GOT3 (cell line): ENCODE measurements around the gene BAIAP3.

ENCODE experiments used
- DNase-seq: peaks from one replicate; lab custom pipeline; 2025; ENCODE audit warnings: mixed read lengths; lab: John Stamatoyannopoulos, UW

Gene BAIAP3

DNA sequence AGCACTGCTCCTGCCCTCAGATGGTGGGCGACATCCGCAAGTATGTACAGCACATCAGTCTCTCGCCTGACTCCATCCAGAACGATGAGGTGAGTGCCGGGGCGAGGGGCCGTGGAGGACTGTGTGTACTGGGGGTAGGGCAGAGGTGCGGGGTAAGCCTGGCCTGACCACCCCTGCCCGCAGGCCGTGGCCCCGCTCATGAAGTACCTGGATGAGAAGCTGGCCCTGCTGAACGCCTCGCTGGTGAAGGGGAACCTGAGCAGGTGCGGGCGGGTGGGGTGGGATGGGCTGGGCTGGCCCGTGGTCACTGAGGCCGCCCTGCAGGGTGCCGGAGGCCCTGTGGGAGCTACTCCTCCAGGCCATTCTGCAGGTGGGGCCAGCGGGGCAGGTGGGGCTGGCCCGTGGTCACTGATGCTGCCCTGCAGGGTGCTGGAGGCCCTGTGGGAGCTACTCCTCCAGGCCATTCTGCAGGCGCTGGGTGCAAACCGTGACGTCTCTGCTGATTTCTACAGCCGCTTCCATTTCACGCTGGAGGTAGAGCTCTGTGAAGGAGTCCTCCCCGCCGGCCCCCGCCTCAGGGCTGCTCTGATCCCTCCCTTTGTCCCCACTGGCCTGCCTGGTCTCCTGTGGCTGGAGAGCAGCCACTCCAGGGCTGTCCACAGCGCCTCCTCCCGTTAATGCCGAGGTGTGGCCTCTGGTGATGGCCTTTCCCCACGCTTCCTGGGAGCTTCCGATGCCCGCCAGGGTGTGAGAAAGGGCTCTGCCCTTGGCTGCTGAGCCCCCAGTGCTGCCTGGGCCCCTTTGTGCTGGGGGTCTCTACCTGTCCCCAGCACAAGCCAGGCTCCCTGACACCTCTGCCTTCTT lies 13.2 kb downstream of the BAIAP3 start:
- no peak for DNase-seq

DNA sequence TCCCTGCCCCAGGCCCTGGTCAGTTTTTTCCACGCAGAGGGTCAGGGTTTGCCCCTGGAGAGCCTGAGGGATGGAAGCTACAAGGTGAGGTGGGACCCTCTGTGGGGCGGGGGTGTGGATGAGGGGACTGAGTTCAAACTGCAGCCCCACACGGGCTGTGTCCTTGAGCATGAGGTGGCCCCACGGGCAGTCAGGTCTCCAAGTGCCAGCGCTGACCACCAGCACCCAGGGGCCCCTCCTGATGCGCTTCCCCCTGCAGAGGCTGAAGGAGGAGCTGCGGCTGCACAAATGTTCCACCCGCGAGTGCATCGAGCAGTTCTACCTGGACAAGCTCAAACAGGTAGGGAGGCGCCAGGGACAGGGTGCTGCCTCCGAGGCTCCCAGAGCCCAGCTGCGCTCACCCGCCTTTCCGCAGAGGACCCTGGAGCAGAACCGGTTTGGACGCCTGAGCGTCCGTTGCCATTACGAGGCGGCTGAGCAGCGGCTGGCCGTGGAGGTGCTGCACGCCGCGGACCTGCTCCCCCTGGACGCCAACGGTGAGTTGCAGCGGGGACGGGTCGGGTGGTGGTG lies 13.9 kb downstream of the BAIAP3 start:
- no peak for DNase-seq

DNA sequence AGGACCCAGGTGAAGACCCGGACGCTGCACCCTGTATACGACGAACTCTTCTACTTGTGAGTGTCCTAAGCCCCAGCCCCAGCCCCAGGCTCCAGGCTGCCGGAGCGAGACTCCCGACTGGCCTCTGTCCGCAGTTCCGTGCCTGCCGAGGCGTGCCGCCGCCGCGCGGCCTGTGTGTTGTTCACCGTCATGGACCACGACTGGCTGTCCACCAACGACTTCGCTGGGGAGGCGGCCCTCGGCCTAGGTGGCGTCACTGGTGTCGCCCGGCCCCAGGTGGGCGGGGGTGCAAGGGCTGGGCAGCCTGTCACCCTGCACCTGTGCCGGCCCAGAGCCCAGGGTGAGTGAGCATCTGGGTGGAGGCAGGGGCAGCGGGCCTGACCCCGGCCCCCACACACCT lies 14.5 kb downstream of the BAIAP3 start:
- no peak for DNase-seq

DNA sequence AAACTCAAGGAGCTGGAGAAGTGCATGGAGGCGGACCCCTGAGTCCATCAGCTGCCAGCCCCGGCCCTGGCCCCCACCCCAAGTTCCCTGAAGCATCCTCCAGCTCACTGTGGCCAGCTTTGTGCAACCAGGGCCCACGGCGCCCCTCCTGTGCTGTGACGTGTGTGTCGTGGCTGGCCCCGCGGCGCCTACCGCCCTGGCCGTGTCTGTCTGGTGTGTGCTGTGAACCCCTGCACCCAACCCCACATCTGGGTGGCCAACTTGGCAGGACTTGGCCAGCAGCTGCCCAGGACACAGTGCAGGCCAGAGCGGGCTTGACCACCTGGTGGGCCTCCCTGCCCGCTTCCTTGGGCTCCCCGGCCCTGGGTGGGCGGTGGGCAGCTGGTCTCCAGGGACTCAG lies 15.0 kb downstream of the BAIAP3 start:
- no peak for DNase-seq

DNA sequence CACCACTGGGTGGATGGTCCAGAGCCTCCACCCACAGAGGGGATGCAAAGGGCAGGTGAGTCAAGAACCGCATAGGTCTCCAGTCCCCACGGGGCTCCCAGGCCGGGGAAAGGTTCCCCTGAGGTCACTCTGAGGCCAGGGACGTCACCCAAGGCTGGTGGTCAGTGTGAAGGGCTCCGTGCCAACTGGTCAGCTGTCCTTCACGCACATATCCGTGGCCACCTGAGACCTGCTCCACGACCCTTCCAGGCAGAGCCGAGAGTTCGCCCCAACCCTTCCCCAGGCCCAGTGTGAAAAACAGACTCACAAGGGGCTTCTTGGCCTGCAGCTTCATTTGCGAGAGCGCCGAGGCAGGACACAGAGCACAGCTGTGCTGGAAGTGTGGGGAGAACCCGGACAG lies 15.5 kb downstream of the BAIAP3 start:
- DNase-seq, result no peak

DNA sequence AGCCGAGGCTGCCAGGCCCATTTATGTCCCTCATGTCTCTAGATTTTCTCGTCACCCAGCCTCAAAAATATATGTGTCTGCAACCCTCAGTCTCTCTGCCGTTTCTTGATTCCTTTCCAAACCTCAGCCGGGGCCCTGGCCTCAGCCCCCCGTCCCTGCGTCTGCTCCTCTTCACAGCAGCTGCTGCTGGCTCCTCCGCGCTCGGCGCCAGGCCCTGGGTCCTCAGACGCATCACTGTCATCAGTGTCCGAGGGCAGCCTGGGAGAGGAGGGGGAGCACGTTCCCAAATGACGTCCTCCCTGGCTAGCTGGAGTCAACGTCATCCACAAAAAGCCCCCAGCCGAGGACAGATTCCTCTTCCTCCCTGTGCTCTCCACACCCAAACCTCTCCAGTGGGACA lies 15.9 kb downstream of the BAIAP3 start:
- no peak for DNase-seq

DNA sequence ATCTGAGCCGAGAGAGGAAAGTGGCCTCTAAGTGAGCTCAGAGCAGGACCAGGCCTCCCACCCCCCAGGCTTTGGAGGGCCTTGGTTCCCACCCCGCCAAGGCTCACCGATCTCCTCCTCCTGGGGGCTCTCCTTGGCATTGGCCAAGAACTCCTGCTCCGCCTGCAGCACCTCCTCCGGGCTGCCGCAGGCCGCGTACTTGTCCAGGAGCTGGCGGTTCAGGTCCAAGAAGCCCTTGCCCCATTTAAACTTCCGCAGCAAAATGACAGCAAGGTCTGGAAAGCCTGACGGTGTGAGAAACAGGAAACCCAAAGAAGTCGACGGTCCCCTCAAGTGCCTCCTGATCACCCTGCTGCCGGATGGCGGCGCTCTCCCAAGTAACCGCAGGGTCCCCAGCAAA lies 16.5 kb downstream of the BAIAP3 start:
- no peak for DNase-seq

DNA sequence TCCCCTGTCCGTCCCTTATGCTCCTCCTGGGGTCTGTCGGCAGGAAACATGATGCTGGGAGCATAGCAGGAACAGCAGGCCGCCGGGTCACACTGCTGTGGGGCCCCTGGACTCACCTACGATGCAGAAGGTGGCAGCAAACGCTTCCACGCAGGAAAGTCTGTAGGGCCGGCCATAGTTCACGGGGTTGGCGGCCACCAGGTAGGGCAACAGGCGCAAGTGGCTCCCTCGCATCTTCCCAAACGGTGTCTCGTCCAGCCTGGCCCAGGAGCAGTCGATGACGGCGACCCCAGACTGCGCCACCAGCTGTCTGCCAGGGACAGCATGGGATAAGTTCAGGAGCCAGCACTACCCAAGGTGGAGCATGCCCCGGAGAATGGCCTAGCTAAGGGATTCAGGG lies 17.2 kb downstream of the BAIAP3 start:
- DNase-seq, result no peak

DNA sequence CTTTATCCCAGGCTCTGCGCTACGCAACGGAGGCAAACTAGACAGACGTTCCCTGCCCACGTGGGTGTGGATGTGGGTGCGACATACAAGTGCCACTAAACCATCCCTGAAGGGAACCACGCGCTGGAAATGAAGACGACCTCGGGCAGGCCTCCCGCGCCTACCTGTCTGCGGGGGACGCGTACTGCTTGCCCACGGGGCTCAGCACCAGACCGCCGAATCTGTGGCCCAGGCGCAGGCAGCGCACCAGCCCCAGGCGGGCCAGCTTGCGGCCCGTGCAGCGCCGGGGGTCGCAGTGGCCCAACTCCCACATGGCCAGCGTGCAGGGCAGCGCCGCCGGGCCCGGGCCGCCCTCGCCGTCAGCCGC lies 17.8 kb downstream of the BAIAP3 start:
- DNase-seq, result no peak

DNA sequence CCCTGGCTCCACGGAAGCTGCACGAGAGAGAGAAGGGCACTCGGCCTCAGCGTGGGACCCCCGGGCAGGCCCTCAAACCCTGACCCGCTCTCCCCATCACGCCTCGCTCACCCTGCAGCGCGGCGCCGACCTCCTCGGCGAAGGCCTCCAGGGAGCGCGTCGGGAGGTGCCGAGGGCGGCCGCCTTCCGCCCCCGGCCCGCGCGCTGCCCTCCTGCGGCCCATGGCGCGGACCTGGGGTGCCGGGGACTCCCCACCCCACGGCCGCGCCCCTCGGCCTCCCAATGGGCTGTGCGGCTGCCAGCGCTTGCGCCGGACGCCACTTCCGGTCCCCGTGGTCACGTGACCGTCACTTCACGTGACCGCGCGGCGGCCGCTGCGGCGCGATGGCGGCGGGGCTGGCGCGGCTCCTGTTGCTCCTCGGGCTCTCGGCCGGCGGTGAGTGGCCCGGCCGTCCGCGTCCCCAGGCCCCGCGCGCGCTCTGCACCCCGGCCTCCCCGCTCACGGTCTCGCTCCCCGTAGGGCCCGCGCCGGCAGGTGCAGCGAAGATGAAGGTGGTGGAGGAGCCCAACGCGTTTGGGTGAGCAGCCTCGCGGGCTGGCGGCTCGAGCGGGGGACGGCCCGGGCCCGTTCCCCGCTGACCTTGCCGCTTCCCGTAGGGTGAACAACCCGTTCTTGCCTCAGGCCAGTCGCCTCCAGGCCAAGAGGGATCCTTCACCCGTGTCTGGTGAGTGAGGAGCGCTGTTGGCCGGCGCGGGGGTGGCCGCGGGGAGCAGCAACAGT lies 18.3 kb downstream of the BAIAP3 start, which contains the start of the genes GNPTG and TSR3:
GNPTG (plus strand) TSS at position 350 of the 781 bp plus-strand sequence; CDS start at position 385, 35 bp downstream.
TSR3 (minus strand) TSS at position 297 of the 781 bp plus-strand sequence; CDS start at position 223, 74 bp downstream.
- peak; percentile 44 for DNase-seq

DNA sequence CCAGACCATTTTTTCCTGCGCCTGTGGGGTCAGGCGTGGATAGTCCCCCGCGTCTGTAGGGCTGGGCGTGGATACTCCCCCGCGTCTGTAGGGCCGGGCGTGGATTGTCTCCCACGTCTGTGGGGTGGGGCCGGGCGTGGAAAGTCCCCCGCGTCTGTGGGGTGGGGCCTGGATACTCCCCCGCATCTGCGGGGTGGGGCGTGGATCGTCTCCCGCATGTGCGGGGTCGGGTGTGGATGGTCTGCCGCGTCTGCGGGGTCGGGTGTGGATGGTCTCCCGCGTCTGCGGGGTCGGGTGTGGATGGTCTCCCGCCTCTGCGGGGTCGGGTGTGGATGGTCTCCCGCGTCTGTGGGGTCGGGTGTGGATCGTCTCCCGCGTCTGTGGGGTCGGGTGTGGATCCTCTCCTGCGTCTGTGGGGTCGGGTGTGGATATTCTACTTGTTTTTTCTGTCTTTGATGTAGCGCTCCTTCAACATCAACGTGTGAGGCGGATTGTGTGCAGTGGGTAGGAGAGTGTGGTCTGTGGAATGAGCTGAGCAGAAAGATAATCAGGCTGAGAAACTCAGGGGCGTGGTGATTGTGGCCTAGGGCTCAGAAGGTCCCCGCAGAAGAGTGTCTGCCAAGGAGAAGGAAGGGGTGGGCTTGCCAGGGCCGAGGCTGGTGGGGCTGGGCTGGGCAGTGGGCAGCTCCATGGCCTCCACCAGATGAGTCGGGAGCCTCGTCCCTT lies 21.5 kb downstream of the BAIAP3 start:
- no peak for DNase-seq

DNA sequence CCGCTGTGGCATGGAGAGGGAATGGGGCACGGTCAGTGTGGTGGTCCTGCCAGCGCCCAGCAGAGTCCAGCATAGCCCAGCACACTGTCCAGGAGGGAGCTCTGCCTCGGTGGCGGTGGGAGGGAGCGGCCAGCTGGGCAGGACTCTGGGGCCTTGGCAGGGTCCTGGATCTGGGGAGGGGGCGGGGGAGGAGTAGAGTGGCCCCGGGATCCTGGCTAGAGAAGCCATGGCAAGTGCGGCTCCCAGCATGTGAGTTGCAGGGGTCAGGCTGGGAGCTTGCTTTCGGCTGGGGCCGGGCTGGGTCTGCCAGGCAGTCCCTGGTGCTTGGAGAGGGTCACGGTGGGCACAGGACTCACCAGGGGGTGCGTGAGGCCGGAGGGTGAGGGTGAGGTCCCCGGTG lies 22.1 kb downstream of the BAIAP3 start:
- no peak for DNase-seq

DNA sequence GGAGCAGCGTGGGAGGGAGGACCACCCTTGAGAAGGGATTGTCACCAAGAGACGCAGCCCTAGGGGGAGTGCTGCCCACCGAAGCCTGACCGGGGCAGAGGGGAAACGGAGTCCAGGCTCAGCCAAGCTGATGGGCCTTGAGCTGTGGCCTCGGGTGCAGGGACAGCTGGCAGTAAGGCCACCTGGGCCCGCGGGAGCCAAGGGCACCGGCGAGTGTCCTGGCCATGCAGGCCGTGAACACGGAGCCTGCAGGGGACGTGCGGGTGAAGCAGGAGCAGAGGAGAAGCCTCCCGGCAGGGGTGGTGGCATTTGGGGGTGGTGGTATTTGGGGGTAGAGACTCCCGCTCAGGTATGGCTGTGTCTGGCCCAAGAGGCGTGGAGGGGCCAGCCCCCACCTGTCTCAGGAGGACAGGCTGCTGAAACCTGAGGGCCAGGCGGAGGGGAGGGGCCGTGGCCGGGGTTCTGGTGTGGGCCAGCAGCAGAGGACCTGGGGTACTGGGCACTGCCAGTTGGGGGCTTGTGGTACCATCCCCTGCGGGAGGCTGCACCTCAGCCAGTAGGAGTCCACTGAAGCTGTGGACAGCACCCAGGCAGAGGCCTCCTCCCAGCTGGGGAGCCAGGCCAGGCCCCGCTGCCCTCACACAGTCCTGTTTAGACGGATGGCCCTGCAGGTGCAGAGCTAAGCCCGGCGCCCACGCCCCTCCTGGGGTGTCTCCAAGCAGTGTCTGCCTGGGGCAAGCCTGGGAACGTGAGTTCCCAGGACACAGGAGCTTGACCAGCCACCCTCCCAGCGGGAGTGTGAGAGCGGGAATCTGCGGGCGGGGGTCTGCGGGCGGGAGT lies 22.8 kb downstream of the BAIAP3 start:
- DNase-seq, result no peak

DNA sequence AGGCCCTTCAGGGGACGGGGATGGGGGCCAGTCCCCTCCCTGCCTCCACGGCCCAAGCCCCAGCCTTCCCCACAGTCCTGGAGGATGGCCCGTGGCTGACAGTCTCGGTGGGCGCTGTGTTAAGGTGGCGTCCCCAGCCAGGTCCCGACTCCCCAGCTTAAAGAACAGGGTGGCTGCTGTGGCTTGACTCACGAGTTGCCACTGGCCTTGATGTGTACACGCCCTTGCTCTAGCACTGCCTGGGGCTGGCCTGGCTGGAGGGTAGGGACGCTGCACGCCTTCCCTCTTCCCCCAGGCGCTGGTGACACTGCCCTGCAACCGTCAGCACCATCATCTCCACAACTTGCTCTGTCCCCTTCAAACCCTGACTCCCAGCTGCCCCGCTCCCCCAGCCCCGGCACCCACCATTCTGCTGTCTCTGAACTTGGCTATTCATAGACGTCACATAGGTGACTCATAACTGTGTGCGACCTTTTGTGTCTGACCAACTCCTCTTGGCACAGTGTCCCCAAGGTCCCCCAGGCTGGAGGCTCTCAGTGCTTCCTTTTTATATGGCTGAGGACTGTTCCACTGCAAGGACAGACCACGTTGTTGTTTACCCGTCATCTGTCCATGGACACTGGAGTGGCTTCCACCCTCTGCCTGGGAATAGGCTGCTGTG lies 24.6 kb downstream of the BAIAP3 start:
- no peak for DNase-seq

DNA sequence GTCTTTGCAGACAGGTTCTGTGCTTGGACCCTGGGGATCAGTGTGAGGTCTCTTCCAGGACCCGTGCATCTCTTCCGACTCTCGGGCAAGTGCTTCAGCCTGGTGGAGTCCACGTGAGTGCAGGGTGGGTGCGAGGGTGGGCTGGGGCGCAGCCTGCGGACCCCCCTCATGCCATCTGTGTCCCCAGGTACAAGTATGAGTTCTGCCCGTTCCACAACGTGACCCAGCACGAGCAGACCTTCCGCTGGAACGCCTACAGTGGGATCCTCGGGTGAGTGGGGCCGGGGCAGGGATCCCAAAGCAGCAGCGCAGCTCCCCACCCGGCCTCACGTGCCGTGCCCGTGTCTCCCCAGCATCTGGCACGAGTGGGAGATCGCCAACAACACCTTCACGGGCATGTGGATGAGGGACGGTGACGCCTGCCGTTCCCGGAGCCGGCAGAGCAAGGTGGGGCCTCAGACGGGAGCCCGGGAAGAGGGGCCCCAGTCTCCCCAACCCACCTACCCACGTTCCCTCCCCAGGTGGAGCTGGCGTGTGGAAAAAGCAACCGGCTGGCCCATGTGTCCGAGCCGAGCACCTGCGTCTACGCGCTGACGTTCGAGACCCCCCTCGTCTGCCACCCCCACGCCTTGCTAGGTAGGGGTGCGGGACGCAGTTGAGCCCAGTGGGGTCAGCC lies 28.4 kb downstream of the BAIAP3 start:
- no peak for DNase-seq

DNA sequence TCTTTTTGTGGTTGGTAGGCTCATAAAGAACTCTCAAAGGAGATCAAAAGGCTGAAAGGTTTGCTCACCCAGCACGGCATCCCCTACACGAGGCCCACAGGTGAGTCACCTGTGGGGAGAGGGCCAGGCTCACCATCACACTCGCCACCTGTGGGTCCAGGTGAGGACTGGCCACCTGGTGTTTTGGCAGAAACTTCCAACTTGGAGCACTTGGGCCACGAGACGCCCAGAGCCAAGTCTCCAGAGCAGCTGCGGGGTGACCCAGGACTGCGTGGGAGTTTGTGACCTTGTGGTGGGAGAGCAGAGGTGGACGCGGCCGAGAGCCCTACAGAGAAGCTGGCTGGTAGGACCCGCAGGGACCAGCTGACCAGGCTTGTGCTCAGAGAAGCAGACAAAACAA lies 29.4 kb downstream of the BAIAP3 start:
- DNase-seq, result no peak

DNA sequence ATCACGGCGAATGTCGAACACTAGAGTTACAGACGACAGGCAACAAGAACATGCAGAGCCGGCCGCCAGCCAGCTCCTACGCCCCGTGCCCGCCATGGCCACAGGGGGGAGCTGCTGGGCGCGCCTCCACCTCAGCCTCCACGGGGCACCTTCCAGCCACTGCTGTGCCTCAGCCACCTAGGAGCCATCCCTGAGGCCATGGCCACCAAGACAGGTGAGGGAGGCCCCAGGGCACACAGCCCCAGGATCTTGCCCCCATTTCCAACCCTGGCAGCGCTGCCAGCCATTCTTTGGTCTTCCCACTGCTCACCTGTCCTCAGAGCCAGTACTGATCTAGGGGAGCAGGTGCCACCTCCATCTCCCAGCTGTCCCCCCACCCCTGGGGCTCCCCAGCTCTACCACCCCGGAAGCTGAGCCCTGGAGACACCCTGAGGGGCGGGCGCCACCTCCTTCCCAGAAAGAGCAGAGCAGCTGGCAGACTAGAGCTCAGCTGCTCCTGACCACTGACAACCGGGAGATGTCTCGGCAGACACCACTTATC lies 30.1 kb downstream of the BAIAP3 start:
- DNase-seq, result no peak

DNA sequence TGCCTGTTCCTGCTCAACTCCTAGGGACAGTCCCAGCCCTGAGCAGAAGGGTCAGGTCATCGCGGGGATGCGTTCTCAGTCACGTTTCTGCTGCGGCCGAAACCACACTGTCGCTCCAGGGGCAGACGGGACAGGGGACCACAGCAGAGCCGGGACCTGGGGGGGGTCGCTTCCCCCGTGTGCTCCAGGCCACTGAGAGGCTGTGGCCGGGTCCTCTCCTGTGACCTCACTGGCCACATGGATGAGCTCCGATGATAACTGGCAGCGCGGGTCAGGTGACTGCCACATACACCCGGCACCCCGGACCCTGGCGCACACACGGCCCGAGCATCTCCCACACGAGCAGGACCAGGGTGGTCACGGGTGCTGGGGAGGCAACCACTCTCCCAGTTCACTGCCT lies 31.1 kb downstream of the BAIAP3 start:
- DNase-seq, result no peak

DNA sequence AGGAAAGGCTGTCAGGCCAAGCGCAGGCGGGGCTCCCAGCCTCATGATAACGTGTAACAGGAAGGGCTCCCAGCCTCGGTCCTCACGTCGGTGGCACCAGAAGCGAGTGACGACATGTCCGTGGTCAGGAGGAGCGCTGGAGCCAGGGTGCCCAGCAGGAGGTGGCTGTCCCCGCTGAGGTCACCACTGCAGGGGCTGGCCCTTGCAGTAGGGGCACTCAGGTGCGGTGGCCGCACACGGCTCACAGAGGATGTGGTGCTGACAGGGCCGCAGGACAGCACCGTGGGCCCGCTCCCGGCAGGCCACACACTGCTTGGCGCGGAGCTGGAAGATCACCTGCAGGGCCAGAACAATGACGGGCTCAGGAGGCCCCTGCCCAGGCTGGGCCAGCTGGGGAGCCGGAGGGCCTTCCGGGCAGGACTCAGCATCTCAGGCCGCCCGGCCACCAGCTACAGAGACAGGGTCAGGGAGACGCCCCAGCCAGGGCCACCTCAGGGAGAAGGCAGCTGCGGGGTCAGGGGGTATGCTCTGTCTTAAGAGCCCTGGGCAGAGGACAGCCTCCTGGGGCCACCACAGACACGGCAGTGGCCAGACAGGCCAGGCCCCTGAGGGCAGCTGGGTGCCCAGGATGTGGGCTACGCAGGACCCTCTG lies 32.7 kb downstream of the BAIAP3 start:
- no peak for DNase-seq
